CD4-positive, alpha-beta T cell treated with Interferon gamma for 1 hour (primary cell): ENCODE measurements around the gene OPRD1.

Source experiments
- DNase-seq: peaks from one replicate; pipeline ENCODE4 v3.0.0-alpha.2; 2020

The OPRD1 gene

GRCh38 chr1:28914228-28915030, 102.5 kb downstream of the OPRD1 start, which contains the start of gene EPB41:
EPB41 (plus strand) TSS chr1:28914569; CDS start chr1:28987438, 72,869 bp downstream.
- DNase-seq, result peak; percentile 91

DNA sequence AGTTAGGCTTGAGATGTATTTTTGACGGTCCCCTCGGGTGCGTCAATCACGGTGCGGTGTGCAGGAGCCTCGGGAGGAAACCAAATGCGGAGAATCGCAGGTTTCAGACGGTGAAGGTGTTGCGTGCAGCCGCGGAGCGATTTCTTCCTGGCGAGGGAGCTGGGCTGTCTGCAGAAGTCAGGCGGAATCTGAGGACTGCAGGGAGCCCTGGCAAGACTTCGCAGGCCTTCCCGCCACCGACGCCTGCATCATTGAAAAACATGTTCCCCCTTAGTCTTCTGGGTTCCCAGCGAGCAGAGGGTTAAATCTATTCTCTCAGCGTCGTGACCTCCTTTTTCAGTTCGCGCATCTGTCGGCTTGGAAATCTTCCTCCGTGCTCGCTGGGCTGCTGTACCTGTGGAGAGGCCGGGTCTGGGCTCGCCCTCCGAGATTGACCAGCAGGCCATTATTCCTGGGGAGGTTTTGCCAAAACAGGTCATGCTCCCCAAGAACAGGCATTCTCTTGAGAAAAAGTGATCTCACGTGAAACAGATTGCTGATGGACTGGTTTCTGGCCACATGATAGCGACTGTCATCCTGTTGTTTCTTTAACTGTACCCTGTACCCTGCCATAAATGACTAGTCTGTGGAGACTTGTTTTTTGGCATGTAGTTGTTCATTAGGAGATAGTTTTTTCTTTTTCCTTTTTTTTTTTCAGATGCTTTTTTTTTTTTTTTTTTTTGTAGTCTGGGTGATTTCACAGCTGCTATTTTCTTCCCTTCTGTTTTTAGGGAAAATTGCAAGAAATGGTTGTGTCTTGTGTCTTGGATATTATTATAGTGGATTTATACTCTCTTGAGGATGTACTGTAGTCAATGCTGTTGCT, 103.3 kb downstream of the OPRD1 start:
- peak; percentile 9 for DNase-seq

DNA sequence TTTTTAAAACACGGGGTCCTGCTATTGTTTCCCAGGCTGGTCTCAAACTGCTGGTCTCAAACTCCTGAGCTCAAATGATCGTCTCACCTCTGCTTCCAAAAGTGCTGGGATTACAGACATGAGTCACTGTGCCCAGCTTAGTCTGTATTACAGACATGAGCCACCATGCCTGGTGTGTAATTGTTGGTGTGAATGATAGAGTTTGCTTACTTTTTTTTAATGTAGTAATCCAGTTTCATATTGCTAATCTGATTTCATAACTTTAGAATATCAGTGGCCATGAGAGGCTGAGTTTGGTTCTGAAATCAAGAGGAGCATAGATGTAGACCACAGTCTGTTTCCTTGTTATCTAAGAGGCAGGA, 105.8 kb downstream of the OPRD1 start:
- DNase-seq, result no peak
